Neural cell (in vitro differentiated cells): ENCODE data around the gene CGNL1.

Source experiments
- CTCF ChIP-seq: fragments of 450-650 bp; IDR thresholded peaks from 2 replicates; pipeline ENCODE4 v1.5.1; 2014; ENCODE audit warnings: antibody characterized with exemption, mild to moderate bottlenecking, moderate library complexity; ENCODE audit not compliant: poor library complexity, severe bottlenecking
- EZH2 ChIP-seq: fragments of 200-600, 300-800 bp; shearing (Covaris generic), sonication (generic); IDR thresholded peaks from 2 replicates; pipeline ENCODE4 v1.6.1; 2014; ENCODE audit warnings: antibody characterized with exemption, low read length, borderline replicate concordance, mild to moderate bottlenecking; ENCODE audit not compliant: insufficient read depth, poor library complexity, severe bottlenecking
- POLR2AphosphoS5 ChIP-seq: IDR thresholded peaks from 2 replicates; pipeline ENCODE4 v1.6.1; 2012
- REST ChIP-seq: IDR thresholded peaks from 2 replicates; pipeline ENCODE4 v1.6.1; 2012; ENCODE audit warnings: borderline replicate concordance
- TAF1 ChIP-seq: IDR thresholded peaks from 2 replicates; pipeline ENCODE4 v1.6.1; 2012; ENCODE audit warnings: low read depth

- TF ChIP-seq CTCF (no peak), TAF1 (no peak), REST (no peak), EZH2 (no peak), POLR2AphosphoS5 (no peak)
Observed at GRCh38 chr15:57437564-57437963, 61.3 kb downstream of the CGNL1 start.
